Brain pericyte (primary cell): ENCODE data around the gene DMGDH.

Experiments used
- DNase-seq: peaks from one replicate; pipeline ENCODE4 v3.0.0-alpha.2; 2012; ENCODE audit warnings: low read depth, low spot score

Gene DMGDH

DNA sequence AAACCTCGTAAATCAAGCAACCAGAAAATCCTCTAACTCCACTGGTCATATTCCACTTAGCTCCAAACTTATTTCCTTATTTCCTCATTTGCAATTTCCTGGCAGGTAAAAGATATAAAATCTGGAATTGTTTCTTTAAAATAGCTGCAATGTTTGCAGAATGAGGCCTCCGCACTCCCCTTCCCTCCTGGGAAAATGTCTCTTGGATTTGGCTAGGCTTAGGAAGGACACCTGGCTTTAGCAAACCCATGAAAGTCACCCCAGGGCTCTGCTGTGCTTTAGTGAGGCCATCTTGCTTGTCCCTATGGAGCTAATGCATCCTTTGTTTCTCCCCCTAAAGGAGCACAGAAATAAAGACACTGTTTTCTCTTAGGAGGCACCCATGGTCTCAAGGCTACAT, 94.9 kb downstream of the DMGDH start:
- DNase-seq: no peak

DNA sequence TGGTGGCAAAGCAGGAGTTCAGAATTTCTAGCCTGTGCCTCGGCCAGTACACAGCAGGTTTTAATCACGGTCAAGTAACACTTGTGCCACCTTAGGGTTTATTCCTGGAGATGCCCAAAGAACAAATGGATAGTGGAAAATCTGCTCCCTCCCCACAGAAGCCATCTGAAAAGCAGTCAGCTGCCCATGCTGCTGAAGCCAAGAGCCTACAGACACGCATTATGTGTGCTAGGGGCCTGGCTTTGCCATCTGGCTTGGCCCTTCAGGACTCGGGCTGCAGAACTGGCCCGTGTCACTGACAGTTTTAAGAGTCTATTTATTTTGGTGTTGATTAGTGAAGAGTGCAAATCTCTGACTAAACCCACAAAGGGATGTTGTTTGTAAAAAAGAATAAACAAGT, 95.5 kb downstream of the DMGDH start:
- no peak for DNase-seq

DNA sequence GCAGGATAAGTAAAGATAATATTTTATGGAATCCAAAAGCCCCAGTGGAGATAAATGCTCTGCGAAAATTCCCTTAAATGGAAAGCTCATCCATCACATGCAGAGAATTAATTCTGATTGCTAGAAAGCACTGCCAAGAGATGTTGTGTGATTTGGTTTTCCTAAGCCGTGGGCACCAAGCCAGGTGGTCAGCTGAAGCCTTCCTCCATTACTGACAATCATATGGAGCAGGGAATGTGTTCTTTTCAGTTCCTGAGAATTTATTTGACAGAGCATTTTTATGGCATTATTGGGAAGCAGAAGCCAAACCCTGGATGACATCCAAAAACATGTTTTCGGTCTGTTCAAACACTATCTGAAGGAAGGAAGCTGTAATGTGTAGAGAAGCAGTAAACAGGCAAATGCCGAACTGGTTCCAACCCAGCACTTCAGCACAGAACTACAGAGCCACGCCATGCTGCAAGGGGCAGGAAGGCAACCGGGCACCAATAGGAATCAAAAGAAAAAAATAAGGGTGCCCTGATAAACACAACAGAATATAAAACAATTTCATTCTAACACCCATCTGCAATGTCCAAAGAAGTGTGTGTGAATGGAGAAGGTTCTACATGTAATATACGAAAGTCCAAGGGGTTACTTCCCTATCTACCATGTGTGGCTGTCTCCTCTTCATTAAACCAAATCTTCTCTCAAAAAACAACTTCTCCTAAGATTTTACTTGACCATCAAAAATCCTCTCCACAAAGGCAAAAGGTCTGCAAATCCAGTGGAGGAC, 96.6 kb downstream of the DMGDH start:
- no peak for DNase-seq

DNA sequence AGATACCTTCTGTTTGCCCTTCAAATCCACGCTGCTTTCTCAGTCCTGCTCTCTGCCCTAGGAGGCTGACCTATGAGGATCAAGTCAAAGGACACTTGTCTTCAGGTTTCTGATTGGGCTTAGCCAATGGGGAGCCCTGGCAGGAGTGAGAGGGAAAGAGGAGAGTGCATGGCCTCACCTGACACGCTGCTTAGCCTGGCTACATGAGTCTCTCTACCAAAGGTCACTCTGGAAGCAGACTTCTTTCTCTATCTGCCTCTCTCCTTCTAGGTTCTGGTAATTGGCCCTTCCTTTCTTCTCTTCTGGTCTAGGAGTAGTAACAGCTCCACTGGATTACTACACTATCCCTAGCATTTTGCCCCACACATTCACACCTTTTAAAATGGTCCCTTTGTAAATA, 97.5 kb downstream of the DMGDH start:
- no peak for DNase-seq

DNA sequence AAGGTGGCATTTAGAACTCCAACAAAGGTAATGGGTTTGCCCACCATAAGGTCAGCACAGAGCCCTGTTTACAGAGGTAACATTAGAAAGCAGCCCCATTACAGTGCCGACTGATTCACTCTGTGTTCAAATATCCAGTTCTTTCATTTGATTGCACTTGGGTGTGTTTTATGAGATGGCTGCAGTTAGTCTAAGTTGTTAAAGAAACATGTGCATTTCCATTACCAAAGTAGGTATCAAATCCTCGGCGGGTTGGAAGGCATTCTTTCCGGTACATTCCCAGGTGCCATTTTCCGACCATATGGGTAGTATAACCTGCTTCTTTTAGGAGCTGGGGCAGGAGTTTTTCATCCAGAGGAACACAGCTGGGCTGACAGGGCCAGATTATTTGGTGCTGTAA, 100.7 kb downstream of the DMGDH start:
- DNase-seq: no peak

DNA sequence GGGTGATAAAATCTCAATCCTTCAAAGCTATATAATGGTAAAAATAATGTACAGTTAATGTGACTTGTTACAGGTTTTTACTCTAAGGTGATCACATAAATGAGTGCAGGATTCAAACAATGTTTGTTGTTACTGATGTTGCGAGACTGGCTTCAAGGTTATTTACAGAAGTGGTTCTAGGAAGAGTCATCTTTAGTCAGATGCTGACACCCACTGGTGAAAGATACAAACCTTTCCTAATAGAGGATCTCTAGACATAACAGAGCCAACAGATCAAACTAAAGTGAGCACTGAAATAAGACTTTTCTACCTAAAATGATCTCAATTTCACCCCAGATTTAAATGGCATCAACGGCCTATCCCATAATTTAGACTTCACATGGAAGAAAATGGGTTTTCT, 104.6 kb downstream of the DMGDH start:
- no peak for DNase-seq

DNA sequence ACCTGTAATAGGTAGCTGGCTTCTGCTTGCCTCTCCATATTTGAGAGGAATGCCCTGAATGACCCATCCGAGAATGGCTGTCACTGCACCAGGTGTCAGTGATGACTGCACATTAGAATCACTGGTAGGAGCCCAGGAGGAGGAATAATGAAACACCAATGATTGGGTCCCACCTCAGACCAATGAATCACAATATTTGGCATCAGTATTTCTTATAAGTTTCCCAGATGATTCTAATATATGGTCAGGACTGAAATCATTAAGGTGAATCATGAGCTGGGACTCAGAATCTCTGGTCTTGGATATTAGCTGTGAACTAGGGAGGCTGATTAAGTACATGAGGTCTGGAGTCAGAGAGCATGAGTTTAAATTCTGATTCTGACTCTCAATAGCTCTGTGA, 107.7 kb downstream of the DMGDH start:
- DNase-seq: no peak

DNA sequence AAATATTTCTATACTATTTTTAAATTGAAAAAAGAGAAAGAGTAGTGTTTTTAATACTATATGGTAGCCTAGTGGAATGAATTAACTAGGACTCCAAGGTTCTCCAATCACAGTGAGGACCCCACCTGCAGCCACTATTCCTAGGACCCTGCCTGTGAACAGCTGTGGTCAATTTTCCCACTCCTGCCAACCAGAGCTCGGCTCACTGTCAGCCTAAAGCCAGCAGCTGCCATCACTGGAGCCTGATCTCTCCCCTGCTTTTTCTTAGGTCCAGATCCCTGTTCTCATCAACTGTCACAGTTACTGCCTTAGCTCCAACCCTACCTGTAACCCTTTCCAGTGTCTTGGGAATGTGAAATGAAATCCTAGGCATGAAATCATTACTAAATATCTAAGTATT, 109.7 kb downstream of the DMGDH start:
- DNase-seq: no peak

DNA sequence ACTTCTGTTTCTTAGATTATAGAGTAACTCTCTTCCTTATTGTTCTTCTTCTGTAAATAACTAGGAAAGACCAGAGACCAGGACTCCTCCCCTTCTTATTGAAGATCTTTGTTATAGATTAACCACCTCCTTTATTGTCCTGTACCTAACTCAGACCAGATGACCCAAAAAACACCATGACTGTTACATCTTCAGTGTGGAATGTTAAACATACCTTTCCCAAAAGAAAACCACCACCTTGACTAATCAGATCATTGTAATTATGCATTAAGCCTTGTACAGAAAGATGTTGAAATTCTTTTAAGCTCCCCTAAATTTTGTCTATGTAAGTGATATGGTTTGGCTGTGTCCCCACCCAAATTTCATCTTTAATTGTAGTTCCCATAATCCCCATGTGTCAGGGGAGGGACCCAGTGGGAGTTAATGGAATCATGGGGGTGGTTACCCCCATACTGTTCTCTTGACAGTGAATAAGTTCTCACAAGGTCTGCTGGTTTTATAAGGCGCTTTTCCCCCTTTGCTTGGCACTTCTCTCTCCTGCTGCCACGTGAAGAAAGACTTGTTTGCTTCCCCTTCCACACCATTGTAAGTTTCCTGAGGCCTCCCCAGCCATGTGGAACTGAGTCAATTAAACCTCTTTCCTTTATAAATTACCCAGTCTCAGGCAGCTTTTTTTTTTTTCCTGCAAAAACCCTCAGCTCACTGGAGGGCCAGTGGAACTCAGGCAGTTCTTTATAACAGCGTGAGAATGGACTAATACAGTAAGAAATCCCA, 110.6 kb downstream of the DMGDH start:
- no peak for DNase-seq

DNA sequence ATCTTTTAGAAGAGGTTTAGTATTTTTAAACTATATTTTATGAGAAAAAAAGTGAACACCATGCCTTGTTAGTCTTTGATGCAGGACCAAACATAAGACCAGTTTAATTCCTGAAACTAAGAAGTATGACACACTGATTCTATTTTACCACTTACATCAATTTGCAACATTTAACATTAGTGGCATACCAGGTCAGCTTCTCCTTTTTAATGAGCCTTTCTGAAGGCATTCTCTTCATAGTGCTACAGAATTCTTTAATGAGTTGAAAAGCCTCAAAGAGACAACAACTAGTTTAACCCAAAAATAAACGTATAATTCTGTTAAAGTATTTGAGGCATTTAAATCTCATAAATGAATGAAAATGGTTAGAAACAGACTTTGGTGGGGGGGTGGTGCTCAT, 112.6 kb downstream of the DMGDH start:
- DNase-seq: no peak

DNA sequence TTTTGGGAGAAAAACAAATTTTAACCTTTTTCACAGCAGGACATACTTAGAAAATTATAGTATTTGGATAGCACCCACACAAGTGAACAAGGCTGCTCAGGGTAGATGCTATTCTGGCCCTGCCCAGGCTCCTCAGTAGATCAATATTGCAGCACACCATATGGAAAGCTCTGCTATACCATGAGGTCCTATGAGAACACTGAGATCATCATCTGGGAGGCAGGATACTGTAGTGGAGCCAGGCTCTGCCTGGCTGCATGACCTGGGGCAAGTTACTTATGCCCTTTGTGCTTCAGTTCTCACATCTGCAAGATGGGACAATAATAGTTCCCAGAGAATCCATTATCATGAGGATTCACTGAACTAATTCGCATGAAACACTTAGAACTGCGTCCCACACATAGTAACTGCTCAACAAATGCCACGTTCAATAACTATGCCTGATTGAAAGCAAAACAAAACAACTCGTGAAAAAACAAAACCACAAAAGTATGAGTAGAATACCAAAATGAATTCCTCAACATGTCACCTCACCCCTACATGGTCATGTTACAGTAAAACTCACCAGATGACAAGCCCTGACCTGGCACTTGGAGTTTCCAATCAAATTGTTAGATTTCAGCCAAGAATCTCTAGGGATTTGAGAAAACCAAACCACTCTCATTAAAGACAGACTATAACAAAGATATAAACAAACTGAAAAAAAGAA, 116.2 kb downstream of the DMGDH start:
- no peak for DNase-seq
